NCI-H2196 (cell line): ENCODE measurements around the gene PLN.

Experiments used
- DNase-seq: peaks from one replicate; lab custom pipeline; 2025; ENCODE audit not compliant: unreplicated experiment; lab: John Stamatoyannopoulos, UW

PLN gene

GRCh38 chr6:118536478-118536877, 11.6 kb upstream of the PLN start:
- no peak for DNase-seq

GRCh38 chr6:118537574-118537973, 10.5 kb upstream of the PLN start:
- DNase-seq = no peak

- DNase-seq = no peak
Measured at GRCh38 chr6:118542184-118542952, 5.7 kb upstream of the PLN start.

- DNase-seq = no peak
Measured at GRCh38 chr6:118544105-118544504, 4.0 kb upstream of the PLN start.

DNA sequence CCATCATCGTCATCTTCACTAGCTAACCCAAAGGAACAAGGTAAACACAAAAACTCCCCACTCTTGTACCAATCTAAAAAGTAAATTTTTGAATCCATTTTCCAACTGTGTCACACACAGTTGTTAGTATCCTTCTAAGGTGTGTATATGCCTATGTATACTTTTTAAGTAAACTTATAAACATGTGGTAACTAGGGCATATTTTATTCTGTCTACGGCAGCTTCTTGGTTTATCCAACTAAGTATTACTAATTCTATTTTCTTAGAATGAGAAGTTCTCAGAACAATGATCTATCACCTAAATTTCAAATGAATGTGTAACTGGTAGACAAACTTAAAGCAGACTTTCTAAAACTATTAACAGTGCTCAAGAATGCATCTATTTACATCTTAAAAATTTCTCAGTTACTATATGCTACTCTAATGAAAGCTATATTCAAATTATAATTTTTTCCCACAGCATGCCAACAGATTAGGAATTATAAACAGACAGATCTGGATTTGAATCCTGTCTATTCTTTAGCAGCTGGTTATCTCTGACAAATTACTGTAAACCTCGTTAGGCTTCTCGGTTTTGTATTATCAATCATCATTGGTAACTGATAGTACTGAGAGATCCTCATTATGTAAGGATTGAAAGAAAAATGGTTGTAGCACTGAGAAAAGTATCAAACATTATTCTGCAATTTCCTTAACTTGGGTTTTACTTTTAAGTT, 1.8 kb upstream of the PLN start:
- DNase-seq = no peak

DNA sequence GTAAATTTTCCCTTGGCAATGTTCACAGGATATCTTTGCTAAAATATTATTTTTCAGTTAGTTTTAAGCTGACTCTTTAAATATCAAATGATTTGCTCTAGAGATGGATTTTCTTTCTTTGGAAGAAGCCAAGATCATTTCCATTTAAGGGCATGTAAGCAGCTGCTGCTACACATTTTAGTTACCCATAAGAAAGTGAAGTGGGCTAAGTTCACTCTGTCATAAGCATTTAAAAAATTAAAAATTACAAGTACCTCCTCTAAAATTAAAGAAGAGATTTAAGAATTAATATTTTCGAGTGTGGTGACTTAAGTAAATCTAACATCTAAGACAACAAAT, 1.2 kb upstream of the PLN start:
- no peak for DNase-seq

DNA sequence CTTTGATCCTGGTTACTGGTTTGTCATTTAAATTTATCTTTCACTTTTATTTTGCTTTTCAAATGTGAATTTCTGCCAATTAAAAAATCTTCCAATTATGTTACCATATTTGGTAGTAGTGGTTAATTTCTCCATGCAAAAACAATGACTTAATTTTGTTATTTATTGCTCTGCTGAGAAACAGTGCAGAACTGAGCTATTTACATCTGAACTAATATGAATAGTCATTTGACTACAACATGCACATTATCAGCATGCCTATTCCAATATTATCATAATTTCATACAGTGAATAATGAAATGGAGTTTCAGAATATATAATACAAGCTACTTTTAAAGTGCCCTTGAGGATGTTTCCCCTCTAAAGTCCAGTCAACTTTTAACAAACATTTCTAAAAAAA, 517 bp downstream of the PLN start:
- no peak for DNase-seq

DNA sequence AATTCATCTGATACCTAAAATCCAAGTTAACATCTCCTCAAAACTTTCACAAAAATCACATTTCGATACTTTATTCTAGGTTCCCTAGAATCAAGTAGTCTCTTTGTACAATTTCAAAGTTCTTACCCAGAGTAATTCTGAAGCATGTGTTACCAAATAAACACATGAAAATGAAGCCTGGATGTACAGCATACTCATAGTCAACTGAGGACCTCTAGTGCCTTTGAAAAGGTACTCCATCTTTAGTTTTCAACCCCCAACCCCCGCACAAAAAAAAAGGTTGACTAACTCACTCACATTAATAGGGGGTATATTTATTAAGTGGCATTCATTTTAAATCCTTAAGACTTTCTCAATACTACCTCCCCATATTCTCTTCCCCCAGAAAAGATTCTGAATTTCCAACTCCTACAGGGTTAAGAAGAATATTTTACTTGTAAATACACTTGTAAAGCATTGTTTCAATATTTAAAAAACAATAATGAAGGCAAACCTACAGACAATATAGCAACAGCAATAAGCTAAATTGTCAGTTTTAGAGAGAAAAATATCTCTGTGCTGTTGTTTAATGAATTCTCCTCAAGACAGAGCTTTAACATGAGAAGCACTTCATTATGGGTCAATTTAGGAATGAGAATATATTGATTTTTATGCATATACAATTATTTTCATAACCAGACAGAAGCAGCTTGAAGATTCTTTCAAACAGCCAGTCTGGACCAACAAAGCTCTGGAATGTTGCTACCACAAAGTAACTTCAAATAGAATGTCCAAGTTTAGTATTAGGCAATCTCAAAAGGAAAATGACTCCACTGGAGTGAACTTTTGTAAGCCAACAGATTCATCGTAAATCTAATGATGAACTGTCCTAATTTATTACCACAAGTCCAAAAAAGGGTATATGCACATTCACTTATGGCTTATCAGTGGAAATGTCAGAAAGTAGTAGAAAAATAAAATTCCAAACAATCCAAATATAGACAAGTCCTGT, 3.3 kb downstream of the PLN start:
- peak; percentile 66 for DNase-seq

DNA sequence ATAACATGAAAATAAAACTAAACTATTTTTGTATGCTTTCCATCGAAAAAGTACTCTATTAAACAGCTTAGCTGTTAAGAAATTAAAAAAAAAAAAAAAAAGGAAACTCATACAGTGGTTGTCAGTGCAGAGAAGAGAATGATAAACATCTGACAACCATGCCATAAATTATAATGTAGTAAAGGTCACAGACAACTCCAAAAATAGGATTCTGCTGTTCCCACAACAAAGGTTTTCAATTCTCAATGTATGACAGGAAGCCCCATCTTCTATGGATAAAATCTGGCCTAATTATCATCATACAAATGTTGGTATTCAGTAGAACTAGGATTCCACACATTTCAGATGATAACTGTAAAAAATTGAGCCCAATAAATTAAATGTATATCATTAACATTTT, 5.0 kb downstream of the PLN start:
- no peak for DNase-seq

- no peak for DNase-seq
Measured at GRCh38 chr6:118554698-118555097, 6.6 kb downstream of the PLN start.

GRCh38 chr6:118558464-118559217, 10.5 kb downstream of the PLN start:
- DNase-seq = no peak

- DNase-seq = no peak
Measured at GRCh38 chr6:118559659-118560058, 11.6 kb downstream of the PLN start.

GRCh38 chr6:118562248-118562647, 14.2 kb downstream of the PLN start:
- DNase-seq = no peak

DNA sequence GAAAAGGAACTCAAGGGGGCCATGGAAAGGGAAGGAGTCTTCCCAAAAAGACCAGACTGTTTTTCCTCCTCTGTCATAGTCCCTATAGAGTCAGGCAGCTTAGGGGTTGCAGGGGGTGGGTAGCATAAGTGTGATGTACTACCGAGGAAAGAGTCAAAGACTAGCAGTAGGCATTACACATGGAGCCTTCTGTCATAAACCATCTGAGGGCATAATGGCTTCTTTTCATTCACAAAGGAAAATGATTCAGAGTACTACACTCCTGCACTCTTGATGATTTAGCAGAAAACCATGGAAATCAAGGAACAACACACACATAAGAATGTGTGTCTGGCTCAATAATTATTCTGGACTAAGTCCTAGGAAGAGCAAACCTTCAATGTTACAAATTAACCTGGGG, 14.9 kb downstream of the PLN start:
- DNase-seq = no peak

DNA sequence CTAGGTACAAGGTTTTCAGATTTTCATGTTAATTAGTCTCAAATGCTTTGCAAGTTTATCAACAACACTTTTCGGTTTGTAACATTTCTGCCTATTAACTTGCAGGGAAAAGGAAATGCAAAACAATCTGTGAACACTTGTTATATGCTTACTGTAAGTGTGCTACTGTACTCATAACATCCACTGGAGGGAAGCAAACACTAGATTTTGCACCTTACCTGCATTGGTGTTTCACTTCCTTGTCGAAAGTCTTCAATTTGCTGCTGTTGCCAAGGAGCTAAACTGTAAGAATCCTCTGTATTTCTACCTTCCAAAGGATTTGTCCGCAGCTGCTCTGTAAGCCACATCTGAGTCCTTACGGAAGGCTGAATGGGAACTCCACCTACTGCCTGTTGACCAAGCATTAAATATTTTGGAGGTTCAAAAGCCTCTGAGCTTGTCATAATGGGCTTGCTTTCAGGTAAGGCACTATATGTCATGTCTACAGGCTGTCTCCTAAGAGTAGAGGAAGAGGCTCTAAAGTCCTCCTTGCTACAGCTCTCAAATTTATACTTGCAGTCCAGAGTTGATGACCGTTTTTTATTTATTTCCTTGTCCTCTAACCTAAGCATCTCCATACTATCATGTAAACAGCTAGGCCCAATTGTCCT, 17.3 kb downstream of the PLN start:
- DNase-seq = peak; percentile 50

DNA sequence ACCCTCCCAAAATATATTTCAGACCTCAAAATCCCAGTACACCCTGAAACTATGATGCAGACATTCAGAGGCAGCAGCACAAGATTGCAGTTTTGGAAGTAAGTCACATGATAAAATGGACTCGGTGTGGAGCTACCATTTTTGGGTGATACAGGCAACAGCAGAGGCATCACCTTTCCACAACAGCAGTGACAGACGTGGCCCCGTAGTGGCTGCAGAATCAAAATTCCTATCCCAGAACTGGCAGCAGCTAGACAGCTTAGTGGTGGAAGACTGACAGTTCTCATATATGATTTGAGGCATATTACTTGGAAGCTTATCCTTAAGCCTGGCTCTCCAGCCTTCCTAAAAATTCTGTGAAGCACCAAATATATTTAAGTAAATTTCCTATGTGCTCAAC, 19.9 kb downstream of the PLN start:
- DNase-seq = no peak

DNA sequence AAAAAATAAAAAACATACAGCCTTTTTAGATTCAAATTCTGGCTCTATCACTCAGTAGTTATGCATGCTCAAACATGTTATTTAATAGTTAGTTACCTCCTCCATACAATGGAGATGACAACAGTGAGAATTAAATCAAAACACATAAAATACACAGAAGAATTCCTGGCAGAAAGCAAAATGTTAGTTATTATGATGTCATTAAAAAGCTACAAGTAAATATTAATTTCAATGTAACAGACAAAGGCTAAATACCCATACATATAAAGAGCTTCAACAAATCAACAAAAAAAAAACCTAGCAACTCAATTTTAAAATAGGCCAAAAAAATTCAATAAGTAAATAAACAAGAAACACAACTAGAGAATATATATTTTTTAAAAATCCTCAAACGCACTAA, 21.4 kb downstream of the PLN start:
- no peak for DNase-seq

- DNase-seq = no peak
Measured at GRCh38 chr6:118571121-118571520, 23.0 kb downstream of the PLN start.

- DNase-seq = no peak
Measured at GRCh38 chr6:118574051-118574865, 26.2 kb downstream of the PLN start.

GRCh38 chr6:118577972-118578371, 29.9 kb downstream of the PLN start:
- DNase-seq = no peak
